Measurements from ENCODE around the gene SLC35F6.
"Not testable (repeated sequence)": the region's sequence is repeated elsewhere in the genome, so short reads cannot be mapped to it uniquely, and the experiment has no call there.

SLC35F6 gene

DNA sequence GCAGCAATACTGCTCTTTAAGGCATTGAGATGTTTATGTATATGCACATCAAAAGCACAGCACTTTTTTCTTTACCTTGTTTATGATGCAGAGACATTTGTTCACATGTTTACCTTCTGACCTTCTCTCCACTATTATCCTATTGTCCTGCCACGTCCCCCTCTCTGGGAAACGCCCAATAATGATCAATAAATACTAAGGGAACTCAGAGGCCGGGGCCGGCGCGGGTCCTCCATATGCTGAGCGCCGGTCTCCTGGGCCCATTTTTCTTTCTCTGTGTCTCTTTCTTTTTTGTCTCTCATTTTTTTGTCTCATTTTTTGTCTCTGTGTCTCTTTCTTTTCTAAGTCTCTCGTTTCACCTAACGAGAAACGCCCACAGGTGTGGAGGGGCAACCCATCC is 13.6 kb upstream of the SLC35F6 start:
- H3K4me1 Mint-ChIP-seq; H3K27me3 Mint-ChIP-seq; DNase-seq (ENCODE audit: low spot score in 2 of 2); ATAC-seq (replicated peaks; ENCODE audit: extremely low read depth, poor library complexity, severe bottlenecking); H3K9me3 Mint-ChIP-seq; H3K36me3 Mint-ChIP-seq (ENCODE audit: insufficient read depth); H3K4me3 Mint-ChIP-seq: not testable (repeated sequence)
- peak overlapping the region; percentile 72 for H3K27ac Mint-ChIP-seq (ENCODE audit: low read depth)

DNA sequence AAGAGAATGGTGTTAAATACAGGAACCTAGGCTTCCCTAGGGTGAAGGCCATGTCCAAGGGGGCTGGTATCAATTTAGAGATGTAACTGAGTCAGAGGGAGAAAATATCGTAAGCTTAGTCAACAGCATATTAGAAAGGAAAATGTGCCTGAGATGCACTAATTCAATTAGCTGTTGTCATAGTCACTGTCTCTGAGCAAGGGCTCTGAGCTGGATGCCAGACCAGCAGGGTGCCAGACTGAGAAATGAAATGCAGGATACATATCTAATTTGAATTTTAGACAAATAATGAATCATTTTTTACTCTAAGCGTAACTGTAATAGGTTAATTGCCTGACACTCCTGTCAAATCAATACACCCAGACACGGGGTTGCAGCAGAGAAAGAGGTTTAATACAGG is 11.4 kb upstream of the SLC35F6 start:
- Mint-ChIP-seq H3K4me1 (no peaks in the 10 kb centered on the region), H3K36me3 (ENCODE audit: insufficient read depth) (no peaks in the 10 kb centered on the region), H3K4me3 (no peak overlapping the region), H3K27ac (ENCODE audit: low read depth) (no peak overlapping the region), H3K9me3 (no peaks in the 10 kb centered on the region), H3K27me3 (peaks cover 9% of the 10 kb centered on the region)
- ATAC-seq (replicated peaks; ENCODE audit: extremely low read depth, poor library complexity, severe bottlenecking) = no peak
- DNase-seq (ENCODE audit: low spot score in 2 of 2) = no peak

DNA sequence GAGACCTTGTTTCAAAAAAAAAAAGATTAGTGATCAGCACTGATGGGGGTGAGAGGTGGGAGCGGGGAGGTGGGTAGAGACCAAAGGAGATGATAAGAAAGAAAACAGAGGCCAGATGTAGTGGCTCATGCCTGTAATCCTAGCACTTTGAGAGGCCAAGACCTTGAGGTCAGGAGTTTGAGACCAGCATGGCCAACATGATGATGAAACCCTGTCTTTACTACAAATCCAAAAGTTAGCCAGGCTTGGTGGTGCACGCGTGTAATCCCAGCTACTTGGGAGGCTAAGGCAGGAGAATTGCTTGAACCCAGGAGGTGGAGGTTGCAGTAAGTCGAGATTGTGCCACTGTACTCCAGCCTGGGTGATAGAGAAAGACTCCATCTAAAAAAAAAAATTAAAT is 9.5 kb upstream of the SLC35F6 start:
- no peak overlapping the region for H3K27ac Mint-ChIP-seq (ENCODE audit: low read depth)
- DNase-seq (ENCODE audit: low spot score in 2 of 2) (no peak), ATAC-seq (replicated peaks; ENCODE audit: extremely low read depth, poor library complexity, severe bottlenecking) (no peak)
- no peaks in the 10 kb centered on the region for H3K4me1 Mint-ChIP-seq
- peaks cover 9% of the 10 kb centered on the region for H3K27me3 Mint-ChIP-seq
- no peaks in the 10 kb centered on the region for H3K9me3 Mint-ChIP-seq
- H3K4me3 Mint-ChIP-seq = no peak overlapping the region
- no peaks in the 10 kb centered on the region for H3K36me3 Mint-ChIP-seq (ENCODE audit: insufficient read depth)

DNA sequence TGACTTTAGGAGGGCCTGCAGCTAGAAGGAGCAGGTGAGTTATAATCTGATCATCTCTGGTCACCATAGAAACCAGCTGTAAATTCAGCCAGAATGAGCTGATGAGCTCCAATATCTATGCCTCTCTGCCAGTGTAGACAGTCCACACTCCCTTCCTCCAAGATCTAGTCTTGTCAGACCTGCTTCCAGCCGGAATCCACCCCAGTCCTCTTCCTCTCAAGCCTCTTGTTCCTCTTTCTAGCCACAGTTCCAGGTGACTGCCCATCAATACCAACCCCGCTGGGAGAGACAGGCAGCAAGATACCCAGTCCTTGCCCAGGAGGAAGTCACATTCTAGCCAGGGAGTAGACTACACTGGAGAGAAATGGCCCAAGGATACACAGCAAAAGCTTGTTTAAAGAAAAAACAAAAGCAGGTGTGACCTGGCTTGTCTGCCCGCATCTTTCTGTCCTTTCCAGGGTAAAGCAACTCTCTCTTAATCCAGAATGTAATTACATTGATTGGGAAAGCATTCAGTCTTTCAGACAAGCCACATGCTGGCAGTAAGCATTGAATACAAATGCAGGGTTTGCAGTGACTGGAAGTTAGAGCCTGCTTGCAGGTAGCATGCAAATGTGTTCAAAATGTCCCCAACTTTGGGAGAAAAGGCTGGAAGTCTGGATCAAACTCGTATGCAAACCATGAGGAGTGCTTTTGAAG is 9.0 kb upstream of the SLC35F6 start:
- Mint-ChIP-seq H3K9me3 (no peaks in the 10 kb centered on the region), H3K4me3 (no peak overlapping the region), H3K27ac (ENCODE audit: low read depth) (no peak overlapping the region), H3K27me3 (peaks cover 9% of the 10 kb centered on the region), H3K36me3 (ENCODE audit: insufficient read depth) (no peaks in the 10 kb centered on the region), H3K4me1 (no peaks in the 10 kb centered on the region)
- no peak for ATAC-seq (replicated peaks; ENCODE audit: extremely low read depth, poor library complexity, severe bottlenecking)
- DNase-seq (ENCODE audit: low spot score in 2 of 2) = no peak

DNA sequence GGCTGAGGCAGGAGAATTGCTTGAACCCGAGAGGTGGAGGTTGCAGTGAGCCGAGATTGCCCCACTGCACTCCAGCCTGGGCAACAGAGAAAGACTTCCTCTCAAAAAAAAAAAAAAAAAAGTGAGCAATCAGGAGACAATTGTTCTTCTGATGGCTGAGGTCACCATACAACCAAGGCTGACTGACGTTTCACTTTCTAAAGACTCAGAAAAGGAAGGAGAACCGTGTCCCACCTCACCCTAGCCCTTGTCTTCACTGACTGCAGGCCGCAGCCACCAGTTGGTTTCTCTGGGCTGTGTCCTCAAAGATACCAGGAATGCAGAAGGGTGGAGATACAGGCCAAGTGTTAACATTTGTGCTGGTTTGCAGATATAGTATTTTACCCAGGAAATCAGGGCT is 7.7 kb upstream of the SLC35F6 start:
- no peaks in the 10 kb centered on the region for H3K4me1 Mint-ChIP-seq
- H3K9me3 Mint-ChIP-seq = no peaks in the 10 kb centered on the region
- ATAC-seq (replicated peaks; ENCODE audit: extremely low read depth, poor library complexity, severe bottlenecking) = no peak
- no peak overlapping the region for H3K4me3 Mint-ChIP-seq
- no peak overlapping the region for H3K27ac Mint-ChIP-seq (ENCODE audit: low read depth)
- H3K27me3 Mint-ChIP-seq = peaks cover 9% of the 10 kb centered on the region
- H3K36me3 Mint-ChIP-seq (ENCODE audit: insufficient read depth) = no peaks in the 10 kb centered on the region
- no peak for DNase-seq (ENCODE audit: low spot score in 2 of 2)

DNA sequence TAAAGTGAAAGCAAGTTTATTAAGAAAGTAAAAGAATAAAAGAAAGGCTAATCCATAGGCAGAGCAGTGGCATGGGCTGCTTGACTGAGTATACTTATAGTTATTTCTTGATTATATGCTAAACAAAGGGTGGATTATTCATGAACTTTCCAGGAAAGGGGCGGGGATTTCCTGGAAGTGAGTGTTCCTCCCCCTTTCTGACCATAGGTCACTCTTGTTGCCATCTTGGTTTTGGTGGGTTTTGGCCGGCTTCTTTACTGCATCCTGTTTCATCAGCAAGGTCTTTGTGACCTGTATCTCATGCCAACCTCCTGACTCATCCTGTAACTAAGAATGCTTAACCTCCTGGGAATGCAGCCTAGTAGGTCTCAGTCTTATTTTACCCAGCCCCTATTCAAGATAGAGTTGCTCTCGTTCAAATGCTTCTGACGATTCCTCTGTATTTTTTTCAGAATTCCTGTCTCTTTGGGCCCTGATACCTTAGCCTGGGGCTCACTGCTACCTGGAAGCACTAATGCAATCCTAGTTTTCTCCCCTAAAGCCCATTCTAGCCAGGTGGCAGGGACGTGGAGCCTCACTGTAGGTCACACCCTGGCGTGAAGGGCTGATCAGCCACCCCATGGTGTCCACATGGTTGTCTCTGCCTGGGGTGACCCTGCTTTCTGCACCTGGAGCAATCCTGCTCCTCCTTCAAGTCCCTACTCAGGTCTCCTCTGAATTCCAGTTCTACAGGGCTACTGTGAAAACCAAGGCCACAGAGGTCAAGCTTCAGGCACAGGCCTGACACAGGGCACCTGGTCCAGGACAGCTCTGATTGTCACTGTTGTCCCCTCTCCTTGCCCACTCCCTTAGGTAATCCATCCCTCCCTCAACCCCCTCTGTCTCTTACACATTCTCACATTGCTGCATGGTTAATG is 6.0 kb upstream of the SLC35F6 start:
- DNase-seq (ENCODE audit: low spot score in 2 of 2) (no peak), ATAC-seq (replicated peaks; ENCODE audit: extremely low read depth, poor library complexity, severe bottlenecking) (no peak)
- Mint-ChIP-seq H3K4me3 (no peak overlapping the region), H3K9me3 (no peaks in the 10 kb centered on the region), H3K4me1 (no peaks in the 10 kb centered on the region), H3K36me3 (ENCODE audit: insufficient read depth) (no peaks in the 10 kb centered on the region), H3K27me3 (peaks cover 9% of the 10 kb centered on the region), H3K27ac (ENCODE audit: low read depth) (no peak overlapping the region)

DNA sequence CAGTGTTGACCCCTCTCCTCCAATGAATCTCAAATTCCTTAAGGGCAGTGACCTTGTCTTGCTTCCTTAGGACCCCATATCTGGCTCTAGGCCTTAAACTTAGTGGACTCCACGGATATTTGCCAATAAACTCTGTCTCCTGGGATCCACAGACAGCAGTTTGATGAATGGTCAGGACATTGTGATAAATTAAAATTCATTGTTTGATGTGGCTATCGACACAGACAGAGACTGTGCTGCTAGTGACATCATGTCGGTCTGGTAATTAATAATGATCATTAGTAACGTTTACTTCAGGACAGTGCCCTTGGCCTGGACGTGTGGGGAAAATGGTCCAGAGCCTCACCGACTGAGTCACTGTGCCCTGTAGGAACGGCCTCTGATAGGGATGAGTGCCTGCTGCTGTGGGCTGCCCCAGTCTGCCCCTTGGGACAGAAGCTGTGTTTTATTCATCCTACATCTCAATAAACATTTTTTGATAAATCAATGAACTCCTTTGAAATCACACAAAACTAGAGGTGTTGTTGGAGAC is 5.2 kb upstream of the SLC35F6 start:
- peaks cover 4% of the 10 kb centered on the region for H3K36me3 Mint-ChIP-seq (ENCODE audit: insufficient read depth)
- ATAC-seq (replicated peaks; ENCODE audit: extremely low read depth, poor library complexity, severe bottlenecking) (no peak), DNase-seq (ENCODE audit: low spot score in 2 of 2) (no peak)
- H3K4me1 Mint-ChIP-seq = peaks cover 6% of the 10 kb centered on the region
- H3K4me3 Mint-ChIP-seq = no peak overlapping the region
- no peak overlapping the region for H3K27ac Mint-ChIP-seq (ENCODE audit: low read depth)
- H3K27me3 Mint-ChIP-seq = peaks cover 6% of the 10 kb centered on the region
- no peaks in the 10 kb centered on the region for H3K9me3 Mint-ChIP-seq

DNA sequence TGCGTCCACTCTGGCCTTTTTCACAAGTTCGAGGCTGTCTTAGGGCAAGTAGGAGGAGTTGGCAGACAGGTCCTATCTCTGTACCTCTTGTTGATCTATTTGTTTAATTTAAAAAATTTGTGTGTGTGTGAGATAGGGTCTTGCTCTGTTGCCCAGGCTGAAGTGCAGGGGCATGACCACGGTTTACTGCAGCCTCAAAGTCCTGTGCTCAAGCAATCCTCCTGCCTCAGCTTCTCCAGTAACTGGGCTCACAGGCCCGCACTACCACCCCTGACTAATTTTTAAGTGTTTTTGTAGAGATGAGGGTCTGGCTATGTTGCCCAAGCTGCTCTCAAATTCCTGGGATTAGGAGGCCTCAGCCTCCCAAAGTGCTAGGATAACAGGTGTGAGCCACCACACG is 4.2 kb upstream of the SLC35F6 start:
- DNase-seq (ENCODE audit: low spot score in 2 of 2) = no peak
- Mint-ChIP-seq H3K4me1 (peaks cover 11% of the 10 kb centered on the region), H3K27ac (ENCODE audit: low read depth) (no peak overlapping the region), H3K36me3 (ENCODE audit: insufficient read depth) (peaks cover 5% of the 10 kb centered on the region), H3K4me3 (no peak overlapping the region), H3K9me3 (no peaks in the 10 kb centered on the region), H3K27me3 (no peaks in the 10 kb centered on the region)
- no peak for ATAC-seq (replicated peaks; ENCODE audit: extremely low read depth, poor library complexity, severe bottlenecking)

DNA sequence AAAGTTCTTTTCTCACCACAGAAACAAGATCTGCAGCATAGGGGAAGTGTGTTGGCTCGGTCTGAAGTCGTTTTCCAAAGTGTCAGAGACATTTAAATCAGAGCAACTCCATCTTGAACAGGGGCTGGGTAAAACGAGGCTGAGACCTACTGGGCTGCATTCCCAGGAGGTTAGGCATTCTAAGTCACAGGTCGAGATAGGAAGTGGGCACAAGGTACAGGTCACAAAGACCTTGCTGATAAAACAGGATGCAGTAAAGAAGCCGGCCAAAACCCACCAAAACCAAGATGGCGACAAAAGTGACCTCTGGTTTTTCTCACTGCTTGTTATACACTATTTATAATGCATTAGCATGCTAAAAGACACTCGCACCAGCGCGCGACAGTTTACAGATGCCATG is 3.1 kb upstream of the SLC35F6 start:
- peaks cover 23% of the 10 kb centered on the region for H3K4me1 Mint-ChIP-seq
- H3K27ac Mint-ChIP-seq (ENCODE audit: low read depth); ATAC-seq (replicated peaks; ENCODE audit: extremely low read depth, poor library complexity, severe bottlenecking); H3K36me3 Mint-ChIP-seq (ENCODE audit: insufficient read depth); H3K27me3 Mint-ChIP-seq; H3K4me3 Mint-ChIP-seq; H3K9me3 Mint-ChIP-seq; DNase-seq (ENCODE audit: low spot score in 2 of 2): not testable (repeated sequence)

DNA sequence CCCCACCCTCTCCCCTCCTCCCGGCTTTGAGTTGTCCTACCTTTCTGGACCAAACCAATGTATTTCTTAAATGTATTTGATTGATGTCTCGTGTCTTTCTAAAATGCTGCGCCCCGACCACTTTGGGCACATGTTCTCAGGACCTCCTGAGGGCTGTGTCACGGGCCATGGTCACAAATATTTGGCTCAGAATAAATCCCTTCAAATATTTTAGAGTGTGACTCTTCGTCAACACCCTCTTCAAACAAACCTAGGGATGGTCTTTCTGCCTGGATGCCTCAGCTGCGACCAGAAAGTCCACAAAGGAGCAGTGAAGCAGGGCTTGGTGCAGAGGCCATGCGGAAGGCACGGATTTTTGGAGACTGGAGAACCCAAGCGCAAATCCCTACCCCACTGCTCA is 1.1 kb upstream of the SLC35F6 start:
- H3K9me3 Mint-ChIP-seq = no peaks in the 10 kb centered on the region
- H3K27me3 Mint-ChIP-seq = no peaks in the 10 kb centered on the region
- DNase-seq (ENCODE audit: low spot score in 2 of 2) (no peak), ATAC-seq (replicated peaks; ENCODE audit: extremely low read depth, poor library complexity, severe bottlenecking) (no peak)
- peak overlapping the region; percentile 74 for H3K4me3 Mint-ChIP-seq
- H3K36me3 Mint-ChIP-seq (ENCODE audit: insufficient read depth) = peaks cover 6% of the 10 kb centered on the region
- H3K27ac Mint-ChIP-seq (ENCODE audit: low read depth) = peak overlapping the region; percentile 61
- H3K4me1 Mint-ChIP-seq = peaks cover 23% of the 10 kb centered on the region

DNA sequence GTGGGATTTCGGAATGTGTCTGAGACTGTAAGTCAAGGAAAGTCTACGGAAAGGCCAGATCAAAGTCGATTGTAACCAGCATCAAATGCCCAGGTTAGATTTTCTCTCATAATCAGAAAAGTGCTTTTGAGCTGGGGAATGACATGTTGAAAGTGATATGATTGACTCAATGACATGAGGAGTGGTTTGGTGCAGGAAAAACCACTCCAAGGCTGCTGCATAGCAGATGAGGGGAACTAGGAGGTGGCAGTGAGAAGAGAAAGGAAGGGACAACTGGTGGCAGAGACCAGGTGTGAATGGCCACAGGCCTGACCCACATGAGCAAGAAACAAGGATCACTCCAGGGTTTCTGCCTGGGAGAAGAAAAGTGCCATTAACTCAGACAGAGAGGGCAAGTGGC is 822 bp downstream of the SLC35F6 start:
- DNase-seq (ENCODE audit: low spot score in 2 of 2) (no peak), ATAC-seq (replicated peaks; ENCODE audit: extremely low read depth, poor library complexity, severe bottlenecking) (no peak)
- Mint-ChIP-seq H3K27me3 (no peaks in the 10 kb centered on the region), H3K36me3 (ENCODE audit: insufficient read depth) (peaks cover 6% of the 10 kb centered on the region), H3K4me3 (peak overlapping the region; percentile 74), H3K27ac (ENCODE audit: low read depth) (peak overlapping the region; percentile 61), H3K4me1 (peaks cover 35% of the 10 kb centered on the region), H3K9me3 (no peaks in the 10 kb centered on the region)

DNA sequence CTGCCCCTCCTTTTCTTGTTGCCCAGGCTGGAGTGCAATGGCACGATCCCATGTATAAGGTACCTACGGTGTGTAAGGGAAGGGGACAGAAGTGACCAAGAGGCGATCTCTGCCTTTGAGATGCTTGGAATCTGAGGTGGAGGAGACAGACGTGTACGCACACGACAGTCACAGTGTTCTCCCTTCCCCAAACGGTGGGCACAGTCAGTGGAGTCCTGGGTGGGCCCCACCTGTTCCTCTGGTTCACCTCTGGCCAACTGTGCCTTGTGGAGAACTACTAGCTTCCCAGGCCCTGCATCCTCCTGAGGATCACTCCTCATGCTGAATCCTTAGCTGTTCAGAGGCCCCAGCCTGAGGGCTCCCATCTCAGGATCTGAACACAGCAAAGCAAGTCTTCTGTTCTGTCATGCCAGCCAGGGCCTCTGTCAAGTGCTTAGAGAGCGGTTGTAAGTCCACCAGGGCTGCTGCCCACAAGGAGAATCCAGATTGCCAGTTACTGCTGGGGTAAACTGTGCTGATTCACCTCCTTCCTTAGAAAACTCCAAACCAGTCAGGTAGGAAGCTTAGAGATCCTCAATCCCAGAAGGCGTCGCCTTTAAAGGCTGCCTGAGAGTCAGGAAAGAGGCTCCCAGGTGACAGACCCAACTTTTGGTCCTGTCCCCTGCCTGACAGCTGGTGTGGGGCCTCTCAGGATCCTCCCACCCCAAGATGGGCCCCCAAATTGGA is 1.6 kb downstream of the SLC35F6 start:
- DNase-seq (ENCODE audit: low spot score in 2 of 2) (no peak), ATAC-seq (replicated peaks; ENCODE audit: extremely low read depth, poor library complexity, severe bottlenecking) (no peak)
- H3K27ac Mint-ChIP-seq (ENCODE audit: low read depth) = peak overlapping the region; percentile 61
- no peaks in the 10 kb centered on the region for H3K27me3 Mint-ChIP-seq
- H3K4me1 Mint-ChIP-seq = peaks cover 35% of the 10 kb centered on the region
- H3K9me3 Mint-ChIP-seq = no peaks in the 10 kb centered on the region
- peak overlapping the region; percentile 74 for H3K4me3 Mint-ChIP-seq
- peaks cover 6% of the 10 kb centered on the region for H3K36me3 Mint-ChIP-seq (ENCODE audit: insufficient read depth)
